GM21529 (cell line): ENCODE measurements around the gene NGF.
"Not testable (repeated sequence)": the region's sequence is repeated elsewhere in the genome, so short reads cannot be mapped to it uniquely, and the experiment has no call there.

Source experiments
- ATAC-seq: cut with Tn5 transposase; IDR thresholded peaks from one replicate; pipeline ENCODE4 v1.9.1; 2021; ENCODE audit not compliant: unreplicated experiment

NGF gene

GRCh38 chr1:115337633-115338456, at the start of gene NGF:
TSS of gene NGF (minus strand) at chr1:115338249. CDS start at chr1:115286795, 51,454 bp downstream.
- no peak for ATAC-seq

DNA sequence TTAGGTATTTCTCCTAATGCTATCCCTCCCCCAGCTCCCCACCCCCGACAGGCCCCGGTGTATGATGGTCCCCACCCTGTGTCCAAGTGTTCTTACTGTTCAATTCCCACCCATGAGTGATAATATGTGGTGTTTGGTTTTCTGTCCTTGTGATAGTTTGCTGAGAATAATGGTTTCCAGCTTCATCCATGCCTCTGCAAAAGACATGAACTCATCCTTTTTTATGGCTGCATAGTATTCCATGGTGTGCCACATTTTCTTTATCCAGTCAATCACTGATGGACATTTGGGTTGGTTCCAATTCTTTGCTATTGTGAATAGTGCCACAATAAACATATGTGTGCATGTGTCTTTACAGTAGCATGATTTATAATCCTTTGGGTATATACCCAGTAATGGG, 45.4 kb upstream of the NGF start:
- ATAC-seq, result not testable (repeated sequence)

GRCh38 chr1:115379943-115380342, 41.9 kb upstream of the NGF start:
- no peak for ATAC-seq

- ATAC-seq, result no peak
Measured at GRCh38 chr1:115377411-115377810, 39.4 kb upstream of the NGF start.

DNA sequence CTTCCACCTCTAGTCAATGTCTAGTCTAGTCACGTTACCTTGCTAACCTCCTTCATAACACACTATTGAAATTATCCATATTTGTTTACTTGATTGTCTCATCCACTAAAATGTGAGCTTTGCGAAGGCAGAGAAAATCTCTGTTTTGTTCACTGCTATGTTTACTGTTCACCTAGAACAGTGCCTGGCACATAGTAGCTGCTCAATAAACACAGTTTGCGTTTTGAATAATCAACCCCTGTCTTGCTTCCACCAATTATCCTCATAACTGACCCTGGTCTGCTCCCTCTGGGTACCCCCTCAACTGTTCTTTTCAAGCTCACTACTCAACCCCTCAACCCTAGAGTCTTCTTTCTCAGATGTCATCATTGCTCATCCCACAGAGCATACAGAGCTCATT, 36.5 kb upstream of the NGF start:
- no peak for ATAC-seq

DNA sequence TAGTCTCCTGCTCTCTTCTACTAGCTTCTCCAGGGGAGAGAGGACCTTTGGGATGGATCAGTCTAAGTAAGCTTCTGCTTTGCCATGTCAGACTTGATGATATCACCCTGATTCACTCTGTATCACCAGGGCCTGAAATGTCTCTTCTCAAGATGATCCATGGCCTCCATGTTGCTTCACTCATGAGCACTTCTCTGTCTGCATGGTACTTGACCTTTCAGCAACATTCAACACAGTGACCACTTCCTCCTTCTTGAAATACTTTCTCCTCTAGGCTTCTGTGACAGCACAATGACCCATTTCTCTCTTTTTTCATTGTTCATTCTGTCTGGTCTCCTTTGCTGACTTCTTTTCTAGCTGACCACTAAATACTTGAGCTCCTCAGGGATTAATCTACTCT, 35.3 kb upstream of the NGF start:
- ATAC-seq, result no peak

GRCh38 chr1:115365738-115366137, 27.7 kb upstream of the NGF start:
- no peak for ATAC-seq

DNA sequence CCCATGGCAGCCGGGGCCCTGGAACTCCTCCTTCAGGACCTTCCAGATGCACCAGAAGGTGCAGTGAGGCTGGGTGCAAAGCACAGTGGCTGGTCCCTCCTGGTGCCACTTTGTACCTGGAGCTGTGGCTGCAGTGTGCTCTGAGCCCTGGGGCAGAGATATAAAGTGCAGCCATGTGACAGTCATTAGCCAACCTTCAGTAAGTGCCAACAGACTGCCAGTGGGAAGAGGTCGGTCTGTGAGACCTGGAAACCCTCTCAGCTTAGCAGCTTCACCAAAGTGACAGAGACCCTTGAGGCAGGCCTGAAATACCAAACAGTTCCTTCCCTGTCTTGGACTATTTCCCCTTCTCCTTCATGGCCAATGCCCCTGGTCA, 26.7 kb upstream of the NGF start:
- ATAC-seq, result no peak

DNA sequence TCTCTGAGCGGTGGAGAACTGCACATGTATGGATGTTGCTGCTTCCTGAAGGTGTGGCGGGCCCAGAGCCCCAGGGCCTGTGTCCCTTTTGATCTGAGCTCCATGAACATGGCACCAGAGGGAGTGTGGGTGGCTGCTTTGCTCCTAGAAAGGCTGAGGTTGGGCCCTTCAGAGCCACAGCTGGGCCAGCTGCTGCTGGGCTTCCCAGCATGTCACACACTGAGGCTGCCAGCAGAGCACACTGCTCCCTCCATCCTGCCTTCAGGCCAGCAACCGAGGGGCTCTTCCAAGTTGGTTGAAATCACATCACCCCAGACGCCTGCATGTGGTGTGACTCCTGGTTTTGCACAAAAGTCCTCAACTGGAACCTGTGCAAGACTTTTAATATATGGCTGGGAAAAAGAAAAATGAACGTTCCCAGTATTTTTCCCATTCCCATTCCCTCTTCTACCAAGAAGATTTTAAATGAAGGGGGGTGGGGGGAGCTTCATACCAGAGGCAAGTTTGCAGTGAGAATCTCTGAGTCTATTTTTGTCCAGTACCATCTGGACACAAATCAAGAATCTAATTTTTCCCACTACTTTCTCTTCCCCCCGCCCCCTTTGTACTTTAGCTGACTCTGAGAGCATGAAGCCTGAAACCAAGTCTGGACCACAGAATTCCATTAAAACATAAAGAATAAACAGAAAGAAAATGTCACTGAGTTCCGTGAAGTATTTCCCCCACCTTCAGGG, 26.2 kb upstream of the NGF start:
- ATAC-seq, result no peak

- ATAC-seq, result no peak
Measured at GRCh38 chr1:115363171-115363570, 25.1 kb upstream of the NGF start.

GRCh38 chr1:115360505-115361129, 22.6 kb upstream of the NGF start:
- ATAC-seq, result not testable (repeated sequence)

DNA sequence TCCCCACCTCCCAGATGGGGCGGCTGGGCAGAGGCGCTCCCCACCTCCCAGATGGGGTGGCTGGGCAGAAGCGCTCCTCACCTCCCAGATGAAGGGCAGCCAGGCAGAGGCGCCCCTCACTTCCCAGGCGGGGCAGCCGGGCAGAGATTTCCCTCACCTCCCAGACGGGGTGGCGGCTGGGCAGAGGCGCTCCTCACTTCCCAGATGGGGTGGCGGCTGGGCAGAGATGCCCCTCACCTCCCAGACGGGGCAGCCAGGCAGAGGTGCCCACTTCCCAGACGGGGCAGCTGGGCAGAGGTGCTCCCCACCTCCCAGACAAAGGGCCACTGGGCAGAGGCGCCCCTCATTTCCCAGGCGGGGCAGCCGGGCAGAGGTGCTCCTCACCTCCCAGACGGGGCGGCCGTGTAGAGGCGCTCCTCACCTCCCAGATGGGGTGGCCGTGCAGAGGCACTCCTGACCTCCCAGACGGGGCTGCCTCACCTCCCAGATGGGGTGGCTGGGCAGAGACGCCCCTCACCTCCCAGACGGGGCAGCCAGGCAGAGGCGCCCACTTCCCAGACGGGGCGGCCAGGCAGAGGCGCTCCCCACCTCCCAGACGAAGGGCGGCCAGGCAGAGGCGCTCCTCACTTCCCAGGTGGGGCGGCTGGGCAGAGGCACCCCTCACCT, 21.9 kb upstream of the NGF start:
- not testable (repeated sequence) for ATAC-seq

GRCh38 chr1:115356356-115356755, 18.3 kb upstream of the NGF start:
- no peak for ATAC-seq

GRCh38 chr1:115355069-115355468, 17.0 kb upstream of the NGF start:
- no peak for ATAC-seq

GRCh38 chr1:115351143-115351542, 13.1 kb upstream of the NGF start:
- ATAC-seq, result no peak

GRCh38 chr1:115348636-115349035, 10.6 kb upstream of the NGF start:
- ATAC-seq, result no peak

DNA sequence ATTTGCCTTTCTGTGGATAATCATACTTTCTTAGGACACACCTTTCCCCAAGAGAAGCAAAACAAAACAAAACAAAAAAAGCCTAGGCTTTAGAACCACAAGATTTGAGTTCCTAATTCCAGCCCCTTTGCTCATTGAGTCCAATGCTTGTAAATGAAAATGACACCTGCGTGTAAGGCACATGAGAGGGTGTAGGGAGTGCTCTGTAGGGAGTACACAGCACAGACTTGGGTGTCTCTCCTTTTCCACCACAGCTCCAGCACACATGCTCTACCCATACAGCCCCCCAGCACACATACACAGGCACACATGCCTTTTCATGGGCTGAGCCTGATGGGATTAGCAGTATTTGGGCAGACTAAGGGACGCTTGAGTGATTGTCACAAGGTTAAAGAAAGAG, 9.2 kb upstream of the NGF start:
- ATAC-seq, result no peak

DNA sequence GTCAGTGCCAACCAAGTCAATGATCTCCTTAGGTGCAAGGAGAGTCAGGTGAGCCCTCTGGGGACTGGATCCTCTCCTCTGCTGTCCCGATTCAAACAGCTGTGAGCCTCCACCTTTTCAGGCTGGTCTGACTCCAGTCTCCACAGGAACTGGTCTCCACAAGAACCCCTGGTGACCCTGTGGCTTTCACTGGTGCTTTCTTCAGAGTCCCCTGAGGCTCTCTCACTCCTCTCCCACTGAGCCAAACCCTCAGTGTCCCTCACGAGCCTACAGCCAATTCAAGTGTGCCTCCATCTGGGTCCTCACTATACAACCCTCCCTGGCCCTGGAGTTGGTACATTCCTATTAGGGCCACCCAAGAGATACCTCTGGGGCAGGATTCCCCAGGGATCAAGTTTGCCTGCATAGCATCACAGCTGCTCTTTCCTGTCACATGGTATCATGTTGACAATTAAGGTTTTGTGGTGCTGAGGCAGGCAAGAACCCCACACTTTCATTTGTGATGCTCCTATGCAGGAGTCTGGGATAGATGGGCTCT, 5.2 kb upstream of the NGF start:
- no peak for ATAC-seq

- ATAC-seq, result no peak
Measured at GRCh38 chr1:115341948-115342347, 3.9 kb upstream of the NGF start.

DNA sequence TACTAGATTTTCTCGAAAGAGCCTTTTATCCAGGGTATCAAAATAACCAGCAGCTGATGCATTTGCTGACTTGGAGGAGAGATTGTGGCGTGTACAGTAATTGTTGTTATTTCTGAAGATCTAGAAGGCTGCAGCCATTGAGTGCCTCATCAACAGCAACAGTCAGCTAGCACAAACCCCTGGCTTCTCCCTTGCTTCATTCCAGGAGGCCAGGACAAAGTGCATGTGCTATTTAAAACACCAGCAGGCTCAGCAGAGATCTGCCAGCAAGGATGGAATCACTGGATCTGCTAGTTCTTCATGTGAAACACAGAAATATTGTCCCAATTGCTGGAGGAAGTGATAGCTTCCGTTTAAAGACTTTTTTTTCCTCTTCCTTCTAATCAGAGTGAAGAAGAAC, 2.8 kb upstream of the NGF start:
- ATAC-seq, result no peak

DNA sequence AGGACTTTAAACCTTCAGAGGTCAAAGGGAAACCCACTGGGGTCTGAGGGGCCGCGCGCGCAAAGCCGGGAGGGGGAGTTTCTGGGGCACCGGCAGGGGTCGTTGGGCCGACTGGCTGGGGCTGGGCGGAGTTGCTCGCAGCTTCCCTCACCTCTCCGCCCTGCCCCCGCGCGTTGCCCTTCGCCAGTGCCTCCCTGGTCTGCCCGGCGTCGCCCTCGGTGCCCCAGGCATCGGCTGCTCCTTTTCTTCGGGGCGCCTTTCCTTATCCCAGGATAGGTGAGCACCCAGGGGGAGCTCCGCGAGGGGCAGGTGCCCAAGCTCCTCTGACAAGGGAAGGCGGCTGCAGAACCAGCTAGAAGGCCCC, 390 bp upstream of the NGF start:
- ATAC-seq, result no peak
